ENCODE data around the gene ZNF282.
"Not testable (repeated sequence)": the region's sequence is repeated elsewhere in the genome, so short reads cannot be mapped to it uniquely, and the experiment has no call there.

Gene ZNF282

DNA sequence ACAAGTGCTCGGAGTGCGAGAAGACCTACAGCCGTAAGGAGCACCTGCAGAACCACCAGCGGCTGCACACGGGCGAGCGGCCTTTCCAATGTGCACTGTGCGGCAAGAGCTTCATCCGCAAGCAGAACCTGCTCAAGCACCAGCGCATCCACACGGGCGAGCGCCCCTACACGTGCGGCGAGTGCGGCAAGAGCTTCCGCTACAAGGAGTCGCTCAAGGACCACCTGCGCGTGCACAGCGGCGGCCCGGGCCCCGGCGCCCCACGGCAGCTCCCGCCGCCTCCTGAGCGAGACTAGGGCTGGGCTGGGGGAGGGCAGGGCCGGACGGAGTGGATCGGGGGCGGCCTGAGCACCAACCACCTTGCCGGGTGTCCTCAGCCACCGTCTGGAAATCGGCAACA is 29.0 kb downstream of the ZNF282 start:
- no peak for DNase-seq (ENCODE audit: low read depth in 2 of 2, low spot score in 1 of 2)

DNA sequence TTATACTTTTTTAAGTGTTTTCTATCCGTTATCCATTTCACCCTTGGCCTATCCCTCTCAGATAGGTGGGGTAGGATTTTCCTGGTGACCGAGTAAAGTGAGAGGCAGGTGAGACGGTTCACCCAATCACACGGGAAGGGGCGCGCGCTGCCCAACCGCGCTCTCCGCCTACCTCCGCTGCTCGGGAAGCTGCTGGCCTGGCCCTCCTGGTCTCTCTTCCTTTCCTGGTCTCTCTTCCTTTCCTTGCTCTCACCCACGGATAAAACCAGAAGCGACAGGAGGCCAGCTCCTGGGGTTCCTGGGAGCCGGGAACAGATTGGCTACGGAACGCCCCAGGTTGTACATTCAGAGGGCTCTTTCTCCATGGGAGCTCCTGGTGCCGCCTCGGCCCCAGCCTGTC is 29.8 kb downstream of the ZNF282 start:
- no peak for DNase-seq (ENCODE audit: low read depth in 2 of 2, low spot score in 1 of 2)

DNA sequence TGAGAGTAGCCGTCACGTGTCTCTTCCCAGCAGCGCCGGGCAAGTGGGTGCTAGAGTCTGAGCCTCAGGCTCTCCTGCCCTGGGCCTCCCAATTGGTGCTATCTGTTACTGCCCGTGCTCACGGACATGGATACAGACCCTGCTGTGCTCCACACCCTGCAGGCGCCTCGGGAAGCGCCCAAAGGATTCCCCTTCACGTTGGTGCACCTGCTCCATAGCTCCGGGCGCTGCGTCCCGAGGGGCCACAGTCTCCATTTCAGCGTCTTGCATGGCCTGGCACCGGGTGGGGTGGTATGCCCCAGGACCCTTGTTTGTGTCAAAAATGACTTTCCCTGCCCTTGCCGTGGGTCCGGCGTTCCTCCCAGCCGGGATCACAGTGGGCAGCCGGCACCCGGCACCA is 30.3 kb downstream of the ZNF282 start:
- no peak for DNase-seq (ENCODE audit: low read depth in 2 of 2, low spot score in 1 of 2)

DNA sequence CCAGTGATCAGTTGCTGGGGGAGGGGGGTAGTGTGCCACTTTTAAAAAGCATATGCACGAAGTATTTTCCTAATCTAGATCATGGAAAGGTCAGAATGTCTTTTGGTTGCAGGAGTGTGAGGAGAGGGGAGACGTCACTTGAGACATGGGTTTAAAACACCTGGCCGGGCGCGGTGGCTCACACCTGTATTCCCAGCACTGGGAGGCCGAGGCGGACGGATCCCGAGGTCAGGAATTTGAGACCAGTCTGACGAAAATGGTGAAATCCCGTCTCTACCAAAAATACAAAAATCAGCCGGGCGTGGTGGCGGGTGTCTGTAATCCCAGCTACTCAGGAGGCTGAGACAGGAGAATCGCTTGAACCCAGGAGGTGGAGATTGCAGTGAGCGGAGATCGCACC is 31.0 kb downstream of the ZNF282 start:
- not testable (repeated sequence) for DNase-seq (ENCODE audit: low read depth in 2 of 2, low spot score in 1 of 2)

DNA sequence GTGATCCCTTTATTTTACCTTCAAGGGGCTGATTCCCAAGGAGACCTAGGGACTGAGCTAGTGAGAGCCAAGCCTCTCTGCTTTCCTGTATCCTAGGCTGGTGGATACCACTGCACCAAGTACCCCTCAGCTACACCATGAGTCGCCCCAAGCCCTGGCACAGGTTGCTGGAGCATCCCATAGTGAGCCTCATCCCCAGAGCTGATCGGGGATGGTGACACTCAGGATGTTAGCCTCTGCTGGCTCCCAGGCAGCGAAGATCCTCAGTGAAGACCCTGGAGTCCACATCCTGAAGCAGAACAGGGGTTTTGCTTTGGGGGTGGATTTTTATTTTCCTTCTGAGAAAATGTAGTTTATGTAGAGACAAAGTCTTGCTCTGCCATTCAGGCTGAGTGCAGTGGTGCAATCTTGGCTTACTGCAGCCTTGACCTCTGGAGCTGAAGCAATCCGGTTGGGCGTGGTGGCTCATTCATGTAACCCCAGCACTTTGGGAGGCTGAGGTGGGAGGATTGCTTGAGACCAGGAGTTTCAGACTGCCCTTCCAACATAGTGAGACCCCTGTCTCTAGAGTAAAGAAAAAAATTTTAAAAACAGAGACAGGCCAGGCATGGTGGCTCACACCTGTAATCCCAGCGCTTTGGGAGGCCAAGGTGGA is 31.6 kb downstream of the ZNF282 start:
- no peak for DNase-seq (ENCODE audit: low read depth in 2 of 2, low spot score in 1 of 2)

DNA sequence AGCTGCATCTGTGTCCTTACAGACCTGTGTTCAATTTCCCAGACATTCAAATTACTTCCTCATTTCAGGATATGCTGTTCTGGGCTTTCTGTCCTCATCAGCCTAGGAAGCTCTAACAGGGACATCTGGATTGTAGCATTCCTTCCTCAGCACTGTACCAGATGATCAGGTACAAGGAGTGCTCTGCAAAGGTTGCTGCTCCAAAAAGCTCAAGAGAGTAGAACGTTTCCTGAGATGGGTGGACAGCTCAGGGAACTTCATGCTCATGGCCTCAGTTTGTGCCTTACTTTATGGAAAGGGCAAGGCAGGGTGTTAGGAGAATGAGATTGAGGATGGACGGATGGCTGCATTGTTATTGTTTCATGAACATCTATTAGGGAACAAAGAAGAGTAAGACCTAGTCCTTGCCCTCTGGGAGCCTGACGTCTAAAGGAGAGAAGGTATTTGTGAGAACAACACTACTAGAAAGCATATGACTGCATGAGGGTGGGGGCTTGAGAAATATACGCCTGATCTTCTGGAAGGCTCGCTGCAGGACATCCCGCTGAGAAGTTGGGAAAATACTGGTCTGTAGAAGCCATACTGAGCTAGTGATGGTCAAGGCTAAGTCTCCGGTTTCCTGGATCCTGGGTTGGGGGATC is 33.6 kb downstream of the ZNF282 start:
- DNase-seq (ENCODE audit: low read depth in 2 of 2, low spot score in 1 of 2), result no peak

DNA sequence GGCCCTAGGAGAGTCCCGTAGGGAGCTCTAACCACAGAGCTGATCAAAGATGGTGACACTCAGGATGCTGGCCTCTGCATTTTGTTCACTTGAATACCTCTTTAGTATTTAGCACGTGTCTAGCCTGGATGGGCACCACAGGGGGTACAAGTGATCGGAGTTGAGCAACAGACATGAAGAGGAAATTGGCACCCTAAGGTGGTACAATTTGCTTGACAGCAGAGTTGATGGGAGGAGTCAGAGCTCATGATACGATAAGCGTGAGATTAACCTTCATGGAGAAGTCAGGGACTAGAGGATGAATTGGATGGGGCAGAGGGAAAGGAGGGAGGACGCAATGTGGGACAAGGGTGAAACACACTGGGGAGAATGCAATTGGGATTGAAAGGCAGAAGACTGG is 34.2 kb downstream of the ZNF282 start:
- no peak for DNase-seq (ENCODE audit: low read depth in 2 of 2, low spot score in 1 of 2)

DNA sequence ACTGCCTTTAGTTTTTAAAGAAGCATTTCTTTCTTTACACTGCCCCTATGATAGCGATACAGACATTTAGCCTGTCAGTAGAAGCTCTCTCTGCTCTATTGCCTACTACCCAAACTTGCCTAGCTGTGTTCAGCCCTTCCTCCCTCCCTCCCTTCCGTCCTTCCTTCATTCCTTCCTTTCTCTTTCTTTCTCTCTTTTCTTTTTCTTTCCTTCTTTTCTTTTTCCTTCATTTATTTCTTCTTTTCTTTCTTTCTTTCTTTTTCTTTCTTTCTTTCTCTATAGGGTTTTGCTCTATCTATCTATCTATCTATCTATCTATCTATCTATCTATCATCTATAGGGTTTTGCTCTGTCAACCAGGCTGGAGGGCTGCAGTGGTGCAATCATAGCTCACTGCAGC is 37.0 kb downstream of the ZNF282 start:
- no peak for DNase-seq (ENCODE audit: low read depth in 2 of 2, low spot score in 1 of 2)

DNA sequence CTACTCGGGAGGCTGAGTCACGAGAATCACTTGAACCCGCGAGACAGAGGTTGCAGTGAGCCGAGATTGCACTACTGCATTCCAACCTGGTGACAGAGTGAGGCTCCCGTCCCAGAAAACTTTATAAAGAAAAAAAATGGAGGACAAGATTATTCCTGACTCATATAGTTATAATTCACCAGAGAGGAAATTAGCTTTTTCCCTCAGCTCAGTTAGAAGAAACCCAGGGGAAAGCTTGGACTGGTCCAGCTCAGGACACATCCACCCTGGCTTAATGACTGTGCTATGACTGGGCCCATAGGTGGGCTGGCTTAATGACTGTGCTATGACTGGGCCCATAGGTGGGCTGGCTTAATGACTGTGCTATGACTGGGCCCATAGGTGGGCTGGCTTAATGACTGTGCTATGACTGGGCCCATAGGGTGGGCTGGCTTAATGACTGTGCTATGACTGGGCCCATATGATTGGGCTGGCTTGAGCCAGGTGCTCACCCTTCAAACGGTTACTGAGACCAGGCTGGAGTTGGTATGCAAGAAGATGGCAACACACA is 38.4 kb downstream of the ZNF282 start:
- not testable (repeated sequence) for DNase-seq (ENCODE audit: low read depth in 2 of 2, low spot score in 1 of 2)

DNA sequence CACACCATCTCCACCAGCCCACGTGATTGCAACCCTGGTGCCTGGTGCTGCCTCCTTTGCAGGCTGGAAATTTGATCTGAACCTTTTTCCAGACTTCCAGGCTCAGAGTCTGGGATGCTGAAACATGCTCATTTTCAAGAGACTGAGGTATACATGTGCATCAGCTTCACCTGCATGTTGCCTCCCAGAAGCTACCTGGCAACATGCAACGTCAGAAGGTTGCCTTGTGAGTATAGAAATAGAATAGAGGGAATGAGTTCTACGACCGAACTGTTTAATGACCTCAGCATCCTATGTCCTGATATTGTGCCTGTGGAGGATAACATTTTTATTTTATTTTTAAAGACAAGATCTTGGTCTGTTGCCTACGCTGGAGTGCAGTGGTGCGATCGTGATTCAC is 42.2 kb downstream of the ZNF282 start:
- no peak for DNase-seq (ENCODE audit: low read depth in 2 of 2, low spot score in 1 of 2)

DNA sequence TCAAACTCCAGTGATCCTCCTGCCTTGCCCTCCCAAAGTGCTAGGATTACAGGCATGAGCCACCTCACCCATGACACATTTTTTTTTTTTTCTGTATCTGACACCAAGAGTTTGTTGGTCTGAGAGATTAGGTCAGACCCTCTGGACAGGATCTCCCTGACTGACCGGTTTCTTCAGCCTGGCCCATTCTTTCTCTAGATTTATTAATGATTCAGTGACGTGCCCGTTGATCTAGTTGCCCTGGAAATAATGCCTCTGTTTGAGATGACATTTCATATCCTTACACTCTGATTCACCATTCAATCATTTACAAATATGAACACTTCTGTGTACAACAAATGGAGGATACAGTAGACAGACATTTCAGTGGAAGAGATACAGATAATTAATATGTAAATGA is 42.7 kb downstream of the ZNF282 start:
- DNase-seq (ENCODE audit: low read depth in 2 of 2, low spot score in 1 of 2), result no peak

DNA sequence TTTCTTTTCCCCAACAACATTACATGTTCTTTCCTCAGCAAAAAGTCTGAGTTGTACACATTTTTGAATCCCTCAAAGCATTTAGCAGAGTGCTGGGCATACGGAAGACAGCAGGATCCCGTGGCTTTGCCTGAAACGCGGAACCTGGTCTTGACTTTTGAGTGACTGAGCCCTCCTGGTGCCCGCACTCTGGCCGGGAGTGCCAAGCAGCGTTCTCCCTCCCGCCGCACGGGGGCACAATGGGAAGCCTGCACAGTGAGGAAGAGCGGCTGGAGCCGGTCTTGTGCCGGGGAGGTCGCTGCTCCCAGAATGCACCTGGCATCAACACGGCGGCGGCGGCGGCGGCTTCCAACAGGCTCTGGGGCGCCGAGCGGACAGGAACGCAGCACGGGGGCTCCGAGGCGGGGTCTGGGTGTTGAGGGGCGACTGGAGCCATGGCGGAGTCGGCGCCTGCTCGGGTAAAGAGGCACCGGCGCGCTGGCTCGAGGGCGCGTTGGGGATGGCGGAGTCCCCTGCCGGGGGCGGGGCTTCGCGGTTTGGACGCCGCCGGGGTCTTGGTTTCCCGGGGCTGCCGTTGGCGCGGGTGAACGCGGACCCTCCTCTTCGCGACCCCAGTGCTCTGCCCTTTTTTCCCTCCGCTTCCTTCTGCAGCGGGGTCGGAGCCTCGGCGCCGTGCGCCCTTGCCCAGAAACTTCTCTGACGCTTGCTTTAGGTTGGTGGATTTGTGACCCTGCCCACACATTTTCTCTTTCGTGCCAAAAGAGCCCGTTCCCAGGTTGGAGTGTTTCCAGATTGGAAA is 44.2 kb downstream of the ZNF282 start, which contains the start of gene ZNF212:
Gene ZNF212 (plus strand): TSS at position 307 of the 799 bp plus-strand sequence. CDS start 128 bp downstream, at position 435.
- DNase-seq (ENCODE audit: low read depth in 2 of 2, low spot score in 1 of 2), result peak; percentile 66 to 77

DNA sequence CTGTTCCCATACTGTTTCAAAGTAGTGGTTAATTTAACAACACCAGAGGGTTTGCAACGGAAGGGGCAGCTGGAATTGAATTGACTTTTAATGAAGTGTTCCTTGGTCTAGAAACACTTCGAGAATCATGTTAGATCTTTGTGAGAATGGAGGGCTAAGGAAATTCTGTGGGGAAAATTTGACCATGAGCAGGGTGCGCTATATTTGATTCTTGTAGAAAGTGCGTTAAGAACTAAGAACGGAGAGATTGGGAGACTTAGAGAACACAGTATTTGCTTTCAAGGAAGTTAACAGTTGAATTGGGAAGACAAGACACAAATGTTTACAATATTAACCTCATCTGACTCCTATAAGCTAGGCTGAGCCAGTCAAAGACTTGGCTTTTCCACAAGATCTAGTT is 45.3 kb downstream of the ZNF282 start:
- DNase-seq (ENCODE audit: low read depth in 2 of 2, low spot score in 1 of 2), result no peak

DNA sequence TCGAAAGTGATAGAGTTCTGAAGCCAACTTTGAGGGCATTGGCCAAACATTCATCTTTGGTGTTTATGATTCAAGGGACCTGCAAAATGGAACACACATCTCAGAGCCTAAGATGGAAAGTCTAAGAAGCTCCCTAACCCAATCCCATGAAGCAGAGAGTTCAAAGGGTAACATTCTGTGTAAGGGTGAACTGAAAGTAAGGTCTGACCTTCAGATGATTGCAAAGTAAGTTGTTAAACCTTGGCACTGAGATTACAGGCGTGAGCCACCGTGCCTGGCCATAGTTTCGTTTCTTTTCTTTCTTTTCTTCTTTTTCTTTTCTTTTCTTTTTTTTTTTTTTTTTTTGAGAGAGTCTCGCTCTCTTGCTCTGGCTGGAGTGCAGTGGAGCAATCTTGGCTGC is 46.4 kb downstream of the ZNF282 start:
- no peak for DNase-seq (ENCODE audit: low read depth in 2 of 2, low spot score in 1 of 2)

DNA sequence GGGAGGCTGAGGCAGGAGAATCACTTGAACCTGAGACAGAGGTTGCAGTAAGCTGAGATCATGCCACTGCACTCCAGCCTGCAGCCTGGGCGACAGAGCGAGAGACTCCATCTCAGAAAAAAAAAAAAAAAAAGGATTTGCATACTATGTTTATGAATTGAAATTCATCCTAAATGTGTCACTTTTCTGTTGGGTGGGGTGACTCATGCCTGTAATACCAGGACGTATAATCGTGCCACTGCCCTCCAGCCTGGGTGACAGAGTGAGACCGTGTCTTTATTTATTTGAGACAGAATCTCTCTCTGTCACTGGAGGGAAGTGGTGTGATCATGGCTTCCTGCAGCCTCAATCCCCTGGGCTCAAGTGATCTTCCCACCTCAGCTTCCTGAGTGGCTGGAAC is 49.9 kb downstream of the ZNF282 start:
- DNase-seq (ENCODE audit: low read depth in 2 of 2, low spot score in 1 of 2), result no peak

DNA sequence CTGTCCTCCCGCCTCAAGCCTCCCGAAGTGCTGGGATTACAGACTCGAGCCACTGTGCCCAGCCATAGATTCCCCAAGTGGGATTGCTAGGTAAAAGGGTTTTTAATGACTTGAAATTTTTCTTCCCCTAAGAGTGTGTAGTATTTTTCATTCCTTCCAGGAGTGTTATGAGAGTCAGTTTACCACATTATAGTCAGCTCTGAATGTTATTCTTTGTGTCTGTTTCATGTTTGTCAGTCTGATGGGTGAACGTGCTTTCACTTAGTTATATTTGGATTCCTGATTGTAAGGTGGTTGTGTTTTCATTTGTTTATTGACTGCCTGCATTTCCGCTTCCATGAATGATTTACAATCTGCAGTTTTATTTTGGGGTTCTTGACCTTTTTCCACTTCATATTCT is 50.4 kb downstream of the ZNF282 start:
- no peak for DNase-seq (ENCODE audit: low read depth in 2 of 2, low spot score in 1 of 2)

DNA sequence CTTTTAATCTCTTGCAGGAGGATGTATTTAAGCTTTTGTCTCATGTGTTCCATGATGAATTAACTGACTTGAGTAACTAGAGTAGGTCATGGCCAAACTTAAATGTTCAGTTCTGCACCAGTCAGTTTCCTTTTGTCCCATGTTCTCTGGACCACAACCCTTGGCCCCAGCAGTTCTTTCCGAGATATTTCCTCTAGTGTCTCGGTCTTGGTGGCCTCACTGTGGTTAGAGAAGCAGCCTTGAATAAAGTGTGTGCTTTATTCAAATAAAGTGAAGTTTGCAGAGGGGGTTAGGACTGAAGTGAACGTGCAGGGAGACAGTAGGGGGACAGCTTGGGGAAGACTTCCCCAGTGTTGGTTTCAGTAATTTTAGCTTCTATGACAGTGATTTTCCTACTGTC is 53.4 kb downstream of the ZNF282 start:
- no peak for DNase-seq (ENCODE audit: low read depth in 2 of 2, low spot score in 1 of 2)

DNA sequence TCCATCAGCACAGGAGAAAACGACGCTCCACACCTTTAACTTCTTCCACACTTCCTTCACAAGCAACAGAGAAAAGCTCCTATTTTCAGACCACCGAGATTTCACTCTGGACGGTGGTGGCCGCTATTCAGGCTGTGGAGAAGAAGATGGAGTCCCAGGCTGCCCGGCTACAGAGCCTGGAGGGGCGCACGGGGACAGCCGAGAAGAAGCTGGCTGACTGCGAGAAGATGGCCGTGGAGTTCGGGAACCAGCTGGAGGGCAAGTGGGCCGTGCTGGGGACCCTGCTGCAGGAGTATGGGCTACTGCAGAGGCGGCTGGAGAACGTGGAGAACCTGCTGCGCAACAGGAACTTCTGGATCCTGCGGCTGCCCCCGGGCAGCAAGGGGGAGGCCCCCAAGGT is 54.8 kb downstream of the ZNF282 start:
- not testable (repeated sequence) for DNase-seq (ENCODE audit: low read depth in 2 of 2, low spot score in 1 of 2)

DNA sequence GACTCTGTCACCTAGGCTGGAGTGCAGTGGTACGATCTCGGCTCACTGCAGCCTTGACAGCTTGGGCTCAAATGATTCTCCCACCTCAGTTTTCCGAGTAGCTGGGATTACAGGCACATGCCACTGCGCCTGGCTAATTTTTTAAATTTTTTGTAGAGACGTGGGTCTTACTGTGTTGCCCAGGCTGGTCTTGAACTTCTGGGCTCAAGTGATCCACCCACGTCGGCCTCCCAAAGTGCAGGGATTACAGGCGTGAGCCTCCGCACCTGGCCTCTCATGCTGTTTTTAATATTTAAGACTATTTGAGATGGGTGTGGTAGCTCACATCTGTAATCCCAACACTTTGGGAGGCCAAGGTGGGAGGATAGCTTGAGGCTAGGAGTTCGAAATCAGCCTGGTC is 56.2 kb downstream of the ZNF282 start:
- DNase-seq (ENCODE audit: low read depth in 2 of 2, low spot score in 1 of 2), result not testable (repeated sequence)

DNA sequence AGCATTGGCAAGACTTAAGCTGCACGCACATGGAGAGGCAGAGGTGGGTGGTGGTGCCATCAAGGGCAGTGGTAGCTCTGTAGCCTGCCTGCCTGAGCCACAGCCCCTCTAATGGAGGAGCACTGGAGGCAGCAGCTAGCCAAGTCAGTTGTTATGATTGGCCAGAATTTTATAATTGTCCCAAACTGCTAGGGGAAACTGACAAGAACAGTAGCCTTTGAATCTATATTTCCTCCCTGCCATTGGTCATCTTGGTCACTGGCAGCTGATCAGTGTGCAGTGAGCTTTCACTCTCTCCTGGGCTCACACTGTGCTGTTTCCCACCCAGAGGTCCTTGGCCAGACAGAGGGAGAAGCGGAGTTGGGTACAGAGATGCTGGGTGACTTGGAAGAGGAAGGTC is 57.0 kb downstream of the ZNF282 start:
- no peak for DNase-seq (ENCODE audit: low read depth in 2 of 2, low spot score in 1 of 2)

DNA sequence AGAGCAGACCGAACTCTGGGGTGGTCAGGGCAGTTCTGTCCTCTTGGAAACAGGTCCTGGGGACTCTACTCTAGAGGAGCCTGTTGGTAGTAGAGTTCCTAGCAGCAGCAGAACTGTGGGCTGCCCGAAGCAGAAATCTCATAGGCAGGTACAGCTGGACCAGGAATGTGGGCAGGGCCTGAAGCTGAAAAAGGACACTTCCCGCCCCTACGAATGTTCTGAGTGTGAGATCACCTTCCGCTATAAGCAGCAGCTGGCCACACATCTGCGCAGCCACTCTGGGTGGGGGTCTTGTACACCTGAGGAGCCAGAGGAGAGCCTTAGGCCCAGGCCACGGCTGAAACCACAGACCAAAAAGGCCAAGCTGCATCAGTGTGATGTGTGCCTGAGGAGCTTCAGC is 58.3 kb downstream of the ZNF282 start:
- no peak for DNase-seq (ENCODE audit: low read depth in 2 of 2, low spot score in 1 of 2)

All from stimulated activated CD8-positive, alpha-beta memory T cell treated with anti-CD3 and anti-CD28 coated beads, Interleukin-4, amount 100 ng/mL, for 1 hour (primary cell).